ENCODE data around the gene BIRC6. TPM values are rescaled to one million over a fixed set of nuclear protein-coding genes. Genes with fewer than 3 reads are reported as not detected.

The BIRC6 gene
- total and polyA plus RNA-seq, 4 donors, result 60.2 to 241 (median 82.0) TPM

GRCh38 chr2:32427672-32428610, 71.1 kb downstream of the BIRC6 start:
- Histone ChIP-seq H3K27ac (ENCODE audit: low read depth, low read length) (no peak overlapping the region), H3K4me1 (ENCODE audit: control insufficient read depth, insufficient read depth, low read length) (peaks cover 7% of the 10 kb centered on the region), H3K27me3 (ENCODE audit: control insufficient read depth, insufficient read depth, low read length) (no peaks in the 10 kb centered on the region), H3K36me3 (ENCODE audit: control insufficient read depth, insufficient read depth, low read length) (peaks cover 3% of the 10 kb centered on the region), H3K4me3 (ENCODE audit: low read depth, low read length) (no peak overlapping the region), H3K9me3 (ENCODE audit: control insufficient read depth, insufficient read depth, low read length) (no peaks in the 10 kb centered on the region)
- peak in 2 of 6 donors; percentile 9 to 23 for DNase-seq (ENCODE audit: low read depth in 4 of 6, low spot score in 6 of 6)
- 39% methylated on average over 3 of the region's 6 CpGs for WGBS (ENCODE audit: insufficient coverage)

GRCh38 chr2:32430804-32431203, 74.0 kb downstream of the BIRC6 start:
- Histone ChIP-seq H3K36me3 (ENCODE audit: control insufficient read depth, insufficient read depth, low read length) (no peaks in the 10 kb centered on the region), H3K9me3 (ENCODE audit: control insufficient read depth, insufficient read depth, low read length) (no peaks in the 10 kb centered on the region), H3K4me1 (ENCODE audit: control insufficient read depth, insufficient read depth, low read length) (peaks cover 3% of the 10 kb centered on the region), H3K27ac (ENCODE audit: low read depth, low read length) (no peak overlapping the region), H3K27me3 (ENCODE audit: control insufficient read depth, insufficient read depth, low read length) (no peaks in the 10 kb centered on the region), H3K4me3 (ENCODE audit: low read depth, low read length) (no peak overlapping the region)
- WGBS (ENCODE audit: insufficient coverage), result no CpG with 5 or more reads among the region's 5 CpGs
- no peak for DNase-seq (ENCODE audit: low read depth in 4 of 6, low spot score in 6 of 6)

GRCh38 chr2:32436150-32436549, 79.3 kb downstream of the BIRC6 start:
- WGBS (ENCODE audit: insufficient coverage), result no CpG with 5 or more reads among the region's 6 CpGs

GRCh38 chr2:32442020-32442467, 85.2 kb downstream of the BIRC6 start:
- Histone ChIP-seq H3K9me3 (ENCODE audit: control insufficient read depth, insufficient read depth, low read length) (no peaks in the 10 kb centered on the region), H3K27me3 (ENCODE audit: control insufficient read depth, insufficient read depth, low read length) (no peaks in the 10 kb centered on the region), H3K4me3 (ENCODE audit: low read depth, low read length) (no peak overlapping the region), H3K4me1 (ENCODE audit: control insufficient read depth, insufficient read depth, low read length) (no peaks in the 10 kb centered on the region), H3K36me3 (ENCODE audit: control insufficient read depth, insufficient read depth, low read length) (peaks cover 24% of the 10 kb centered on the region), H3K27ac (ENCODE audit: low read depth, low read length) (no peak overlapping the region)
- WGBS (ENCODE audit: insufficient coverage), result 100% methylated on average over 6 of the region's 7 CpGs
- no peak for DNase-seq (ENCODE audit: low read depth in 4 of 6, low spot score in 6 of 6)

More at GRCh38 chr2:32436150-32436549, 79.3 kb downstream of the BIRC6 start:
- Histone ChIP-seq H3K27ac (ENCODE audit: low read depth, low read length) (no peak overlapping the region), H3K4me1 (ENCODE audit: control insufficient read depth, insufficient read depth, low read length) (no peaks in the 10 kb centered on the region), H3K9me3 (ENCODE audit: control insufficient read depth, insufficient read depth, low read length) (no peaks in the 10 kb centered on the region), H3K27me3 (ENCODE audit: control insufficient read depth, insufficient read depth, low read length) (no peaks in the 10 kb centered on the region), H3K36me3 (ENCODE audit: control insufficient read depth, insufficient read depth, low read length) (peaks cover 13% of the 10 kb centered on the region), H3K4me3 (ENCODE audit: low read depth, low read length) (no peak overlapping the region)
- no peak for DNase-seq (ENCODE audit: low read depth in 4 of 6, low spot score in 6 of 6)

GRCh38 chr2:32446369-32446768, 89.5 kb downstream of the BIRC6 start:
- DNase-seq (ENCODE audit: low read depth in 4 of 6, low spot score in 6 of 6), result no peak
- H3K27ac ChIP-seq (ENCODE audit: low read depth, low read length), result no peak overlapping the region
- no peaks in the 10 kb centered on the region for H3K9me3 ChIP-seq (ENCODE audit: control insufficient read depth, insufficient read depth, low read length)
- H3K4me3 ChIP-seq (ENCODE audit: low read depth, low read length), result no peak overlapping the region
- peaks cover 20% of the 10 kb centered on the region for H3K36me3 ChIP-seq (ENCODE audit: control insufficient read depth, insufficient read depth, low read length)
- H3K4me1 ChIP-seq (ENCODE audit: control insufficient read depth, insufficient read depth, low read length), result no peaks in the 10 kb centered on the region
- 100% methylated on average over 2 of the region's 6 CpGs for WGBS (ENCODE audit: insufficient coverage)
- no peaks in the 10 kb centered on the region for H3K27me3 ChIP-seq (ENCODE audit: control insufficient read depth, insufficient read depth, low read length)

GRCh38 chr2:32450851-32451250, 94.0 kb downstream of the BIRC6 start:
- H3K36me3 ChIP-seq (ENCODE audit: control insufficient read depth, insufficient read depth, low read length), result peaks cover 9% of the 10 kb centered on the region
- H3K27ac ChIP-seq (ENCODE audit: low read depth, low read length), result no peak overlapping the region
- no peak overlapping the region for H3K4me3 ChIP-seq (ENCODE audit: low read depth, low read length)
- H3K27me3 ChIP-seq (ENCODE audit: control insufficient read depth, insufficient read depth, low read length), result no peaks in the 10 kb centered on the region
- no peak for DNase-seq (ENCODE audit: low read depth in 4 of 6, low spot score in 6 of 6)
- no peaks in the 10 kb centered on the region for H3K9me3 ChIP-seq (ENCODE audit: control insufficient read depth, insufficient read depth, low read length)
- no peaks in the 10 kb centered on the region for H3K4me1 ChIP-seq (ENCODE audit: control insufficient read depth, insufficient read depth, low read length)

- DNase-seq (ENCODE audit: low read depth in 4 of 6, low spot score in 6 of 6), result no peak
- WGBS (ENCODE audit: insufficient coverage), result no CpG with 5 or more reads among the region's 2 CpGs
- Histone ChIP-seq H3K27me3 (ENCODE audit: control insufficient read depth, insufficient read depth, low read length) (no peaks in the 10 kb centered on the region), H3K4me3 (ENCODE audit: low read depth, low read length) (no peak overlapping the region), H3K4me1 (ENCODE audit: control insufficient read depth, insufficient read depth, low read length) (no peaks in the 10 kb centered on the region), H3K9me3 (ENCODE audit: control insufficient read depth, insufficient read depth, low read length) (no peaks in the 10 kb centered on the region), H3K27ac (ENCODE audit: low read depth, low read length) (no peak overlapping the region), H3K36me3 (ENCODE audit: control insufficient read depth, insufficient read depth, low read length) (peaks cover 7% of the 10 kb centered on the region)
Measured at GRCh38 chr2:32452338-32453064, 95.7 kb downstream of the BIRC6 start.

GRCh38 chr2:32453242-32454062, 96.6 kb downstream of the BIRC6 start:
- no peak for DNase-seq (ENCODE audit: low read depth in 4 of 6, low spot score in 6 of 6)
- H3K27ac ChIP-seq (ENCODE audit: low read depth, low read length), result no peak overlapping the region
- H3K9me3 ChIP-seq (ENCODE audit: control insufficient read depth, insufficient read depth, low read length), result no peaks in the 10 kb centered on the region
- H3K36me3 ChIP-seq (ENCODE audit: control insufficient read depth, insufficient read depth, low read length), result peaks cover 5% of the 10 kb centered on the region
- no peaks in the 10 kb centered on the region for H3K4me1 ChIP-seq (ENCODE audit: control insufficient read depth, insufficient read depth, low read length)
- no peaks in the 10 kb centered on the region for H3K27me3 ChIP-seq (ENCODE audit: control insufficient read depth, insufficient read depth, low read length)
- no CpG with 5 or more reads among the region's 3 CpGs for WGBS (ENCODE audit: insufficient coverage)
- no peak overlapping the region for H3K4me3 ChIP-seq (ENCODE audit: low read depth, low read length)

- H3K9me3 ChIP-seq (ENCODE audit: control insufficient read depth, insufficient read depth, low read length), result no peaks in the 10 kb centered on the region
- no peak for DNase-seq (ENCODE audit: low read depth in 4 of 6, low spot score in 6 of 6)
- no peaks in the 10 kb centered on the region for H3K27me3 ChIP-seq (ENCODE audit: control insufficient read depth, insufficient read depth, low read length)
- no CpG with 5 or more reads among the region's 3 CpGs for whole genome bisulfite sequencing (ENCODE audit: insufficient coverage)
- H3K4me3 ChIP-seq (ENCODE audit: low read depth, low read length), result no peak overlapping the region
- H3K4me1 ChIP-seq (ENCODE audit: control insufficient read depth, insufficient read depth, low read length), result no peaks in the 10 kb centered on the region
- no peak overlapping the region for H3K27ac ChIP-seq (ENCODE audit: low read depth, low read length)
- H3K36me3 ChIP-seq (ENCODE audit: control insufficient read depth, insufficient read depth, low read length), result no peaks in the 10 kb centered on the region
Measured at GRCh38 chr2:32455816-32456215, 99.0 kb downstream of the BIRC6 start.
